Stomach (tissue), 4 donors: ENCODE data around the gene ARFGAP2.

Source experiments
- CTCF ChIP-seq, 7 experiments: fragments of 450-650 bp in 4 of 7; fragments of 200-600 bp in 3 of 7; sonication (generic) in 3 of 7; IDR thresholded peaks; one replicate each; pipeline ENCODE4 v1.5.1; 2016 to 2019; ENCODE audit warnings: antibody characterized with exemption in 7 of 7, control low read depth in 2 of 7, mild to moderate bottlenecking in 1 of 7
- POLR2A ChIP-seq, 4 donors: fragments of 450-650 bp; IDR thresholded peaks; one replicate each; pipeline ENCODE4 v1.6.1; 2016; ENCODE audit warnings: antibody characterized with exemption in 4 of 4, control low read depth in 2 of 4, mild to moderate bottlenecking in 1 of 4, moderate library complexity in 1 of 4

DNA sequence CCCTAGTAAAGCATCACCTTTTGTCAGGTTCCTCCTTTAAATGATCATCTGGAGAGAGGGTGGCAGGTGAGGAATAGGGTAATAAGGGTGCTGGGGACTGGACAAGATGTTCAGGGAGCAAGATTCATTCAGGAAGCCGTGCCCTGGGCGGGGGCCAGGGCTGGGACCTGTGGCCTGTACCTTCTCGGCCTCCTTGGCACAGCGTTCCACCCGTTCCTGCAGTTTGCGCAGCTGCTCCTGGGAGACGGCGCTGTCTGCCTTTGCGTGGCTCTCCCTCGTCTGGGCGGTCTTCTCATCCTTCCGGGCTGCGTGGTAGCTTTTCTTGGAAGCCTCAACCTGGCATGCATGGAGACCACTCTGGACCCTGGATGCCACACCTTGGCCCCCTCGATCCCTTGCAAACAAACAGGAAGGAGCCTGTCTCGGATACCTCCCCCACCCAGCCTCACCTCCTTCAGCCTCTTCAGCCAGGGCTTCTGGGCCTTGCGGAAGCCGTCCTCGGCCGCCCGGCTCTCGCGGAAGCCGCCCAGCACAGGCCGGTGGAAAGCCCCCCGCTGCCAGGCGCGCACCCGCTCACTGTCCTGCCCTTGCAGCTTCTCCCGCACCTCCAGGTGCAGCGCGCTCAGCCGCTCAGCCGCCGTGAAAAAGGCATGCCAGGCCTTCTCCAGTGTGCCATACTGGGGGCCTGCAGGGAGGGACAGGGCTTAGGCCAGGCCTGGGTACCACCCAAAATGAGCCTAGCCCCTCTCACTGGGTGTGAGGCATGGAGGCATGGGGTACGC, 3.5 kb upstream of the ARFGAP2 start:
- TF ChIP-seq POLR2A (IDR thresholded peaks at IDR 0.05) = no peak
- no peak for TF ChIP-seq CTCF (IDR thresholded peaks at IDR 0.05)
